ENCODE results near the gene ACY1.

The ACY1 gene

DNA sequence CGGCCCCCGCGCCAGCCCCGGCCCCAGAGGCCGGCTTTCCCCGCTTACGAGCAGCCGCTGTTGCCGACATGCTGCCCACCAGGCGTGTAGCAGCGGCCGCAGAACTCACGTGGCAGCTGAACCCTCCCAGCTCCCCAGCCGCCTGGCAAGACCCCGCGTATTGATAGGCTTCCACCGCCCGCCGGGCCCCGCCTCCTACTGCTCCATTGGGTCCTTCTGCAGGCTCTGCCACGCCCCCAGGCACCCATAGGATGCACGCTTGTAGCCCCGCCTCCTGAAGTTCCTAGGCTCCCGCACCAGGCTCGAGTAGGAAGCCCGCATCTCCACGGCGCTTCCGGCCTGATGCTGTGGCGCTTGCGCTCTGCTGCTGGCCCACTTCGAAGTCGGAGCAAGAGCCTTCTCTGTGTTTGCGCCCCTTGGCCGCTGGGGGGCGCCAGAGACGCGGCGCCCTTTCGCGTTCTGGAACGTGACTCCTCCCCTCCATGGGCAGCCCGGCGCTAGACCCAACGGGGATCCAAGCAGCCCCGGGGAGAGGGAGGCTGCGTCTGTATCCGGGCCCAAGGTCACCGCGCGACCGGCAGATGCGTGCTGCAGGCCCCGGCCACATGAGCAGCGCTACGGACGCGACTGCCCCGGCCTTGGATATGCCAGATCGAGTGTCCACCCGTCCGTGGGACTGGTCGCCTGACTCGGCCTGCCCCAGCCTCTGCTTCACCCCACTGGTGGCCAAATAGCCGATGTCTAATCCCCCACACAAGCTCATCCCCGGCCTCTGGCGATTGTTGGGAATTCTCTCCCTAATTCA, 41.3 kb upstream of the ACY1 start, which contains the start of the genes PARP3 and RRP9:
Gene PARP3, plus strand, starts transcription at position 566 of the 805 bp plus-strand sequence. CDS start 993 bp downstream, outside the sequence.
Gene RRP9, minus strand, starts transcription at position 107 of the 805 bp plus-strand sequence. Its CDS starts 37 bp downstream, at position 70.
- peak within 1 kb of the TSS; percentile 91 for H3K9ac ChIP-seq (ENCODE audit: low read length)
- no peaks in the 10 kb centered on the region for H3F3A ChIP-seq (ENCODE audit: insufficient read depth, low read length)
- DNase-seq: peak; percentile 100
- peak within 1 kb of the TSS; percentile 67 for H2AFZ ChIP-seq (ENCODE audit: low read length)
- H3K36me3 ChIP-seq (replicated peaks; ENCODE audit: insufficient read depth, low read length): no peaks in the 10 kb centered on the region
- H3K27me3 ChIP-seq (replicated peaks; ENCODE audit: insufficient read depth, low read length): no peaks in the 10 kb centered on the region
- no peaks in the 10 kb centered on the region for H3K9me2 ChIP-seq (replicated peaks; ENCODE audit: insufficient read depth, low read length)
- H3K79me2 ChIP-seq (ENCODE audit: low read length): peaks cover 44% of the 10 kb centered on the region
- H3K4me1 ChIP-seq (ENCODE audit: low read length): peaks cover 15% of the 10 kb centered on the region
- H4K20me1 ChIP-seq (ENCODE audit: insufficient read depth, low read length): 0 out of 2 replicates have a peak, but pooled peaks cover 2% of the 10 kb centered on the region
- TF ChIP-seq EZH2phosphoT487 (IDR thresholded peaks at IDR 0.05; ENCODE audit: low read length): no peak
- TF ChIP-seq, protein P1, sequence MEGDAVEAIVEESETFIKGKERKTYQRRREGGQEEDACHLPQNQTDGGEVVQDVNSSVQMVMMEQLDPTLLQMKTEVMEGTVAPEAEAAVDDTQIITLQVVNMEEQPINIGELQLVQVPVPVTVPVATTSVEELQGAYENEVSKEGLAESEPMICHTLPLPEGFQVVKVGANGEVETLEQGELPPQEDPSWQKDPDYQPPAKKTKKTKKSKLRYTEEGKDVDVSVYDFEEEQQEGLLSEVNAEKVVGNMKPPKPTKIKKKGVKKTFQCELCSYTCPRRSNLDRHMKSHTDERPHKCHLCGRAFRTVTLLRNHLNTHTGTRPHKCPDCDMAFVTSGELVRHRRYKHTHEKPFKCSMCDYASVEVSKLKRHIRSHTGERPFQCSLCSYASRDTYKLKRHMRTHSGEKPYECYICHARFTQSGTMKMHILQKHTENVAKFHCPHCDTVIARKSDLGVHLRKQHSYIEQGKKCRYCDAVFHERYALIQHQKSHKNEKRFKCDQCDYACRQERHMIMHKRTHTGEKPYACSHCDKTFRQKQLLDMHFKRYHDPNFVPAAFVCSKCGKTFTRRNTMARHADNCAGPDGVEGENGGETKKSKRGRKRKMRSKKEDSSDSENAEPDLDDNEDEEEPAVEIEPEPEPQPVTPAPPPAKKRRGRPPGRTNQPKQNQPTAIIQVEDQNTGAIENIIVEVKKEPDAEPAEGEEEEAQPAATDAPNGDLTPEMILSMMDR (IDR thresholded peaks at IDR 0.05; ENCODE audit: low read length): peak; percentile 98
- H3K9me3 ChIP-seq (replicated peaks; ENCODE audit: insufficient read depth, low read length): no peaks in the 10 kb centered on the region
- peak within 1 kb of the TSS; percentile 75 for H3K27ac ChIP-seq (ENCODE audit: low read length)
- peak within 1 kb of the TSS; percentile 83 for H3K4me3 ChIP-seq (ENCODE audit: low read length)
- H3K4me2 ChIP-seq (ENCODE audit: low read depth, low read length): peak within 1 kb of the TSS; percentile 95

DNA sequence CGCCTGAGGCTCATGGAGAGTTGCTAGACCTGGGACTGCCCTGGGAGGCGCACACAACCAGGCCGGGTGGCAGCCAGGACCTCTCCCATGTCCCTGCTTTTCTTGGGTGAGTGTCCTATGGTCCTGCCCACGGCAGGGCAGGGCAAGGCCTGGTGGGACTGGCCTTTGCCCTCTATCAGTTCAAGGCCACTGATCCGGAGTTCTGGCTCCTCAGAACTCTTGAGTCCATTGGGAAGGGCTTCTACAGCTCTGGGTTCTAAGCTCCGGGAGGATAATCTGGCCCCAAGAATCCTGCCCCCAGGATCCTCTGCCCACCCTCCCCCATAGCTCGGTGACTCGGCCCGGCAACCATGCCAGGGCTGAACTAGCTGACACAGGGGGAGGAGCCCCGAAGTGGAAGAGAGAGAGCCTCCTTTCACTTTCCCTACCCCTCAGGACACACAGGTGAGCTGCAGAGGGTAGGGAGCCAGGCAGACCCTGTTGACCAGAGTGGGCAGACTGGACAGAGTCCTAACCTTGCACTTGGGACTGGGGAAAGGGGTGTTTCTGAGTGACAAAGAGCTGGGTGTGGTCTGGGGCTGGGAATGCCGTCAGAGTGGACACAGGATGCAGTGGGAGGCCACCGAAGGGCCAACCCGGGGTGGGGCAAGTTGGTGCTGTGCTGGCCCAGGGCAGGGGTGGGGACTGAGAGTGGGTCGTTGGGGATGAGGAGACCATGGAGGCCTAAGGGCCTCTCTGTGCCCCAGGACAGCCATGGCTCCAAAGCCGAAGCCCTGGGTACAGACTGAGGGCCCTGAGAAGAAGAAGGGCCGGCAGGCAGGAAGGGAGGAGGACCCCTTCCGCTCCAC, 40.5 kb upstream of the ACY1 start:
- Histone ChIP-seq H4K20me1 (ENCODE audit: insufficient read depth, low read length) (0 out of 2 replicates have a peak, but pooled peaks cover 2% of the 10 kb centered on the region), H3K4me2 (ENCODE audit: low read depth, low read length) (peak overlapping the region; percentile 95), H3K79me2 (ENCODE audit: low read length) (peaks cover 39% of the 10 kb centered on the region), H3K9me3 (replicated peaks; ENCODE audit: insufficient read depth, low read length) (no peaks in the 10 kb centered on the region), H3K4me1 (ENCODE audit: low read length) (peaks cover 15% of the 10 kb centered on the region), H3K36me3 (replicated peaks; ENCODE audit: insufficient read depth, low read length) (no peaks in the 10 kb centered on the region), H3K9ac (ENCODE audit: low read length) (peak overlapping the region; percentile 91), H3K4me3 (ENCODE audit: low read length) (peak overlapping the region; percentile 75), H3F3A (ENCODE audit: insufficient read depth, low read length) (no peaks in the 10 kb centered on the region), H2AFZ (ENCODE audit: low read length) (peak overlapping the region; percentile 67), H3K27me3 (replicated peaks; ENCODE audit: insufficient read depth, low read length) (no peaks in the 10 kb centered on the region), H3K27ac (ENCODE audit: low read length) (peak overlapping the region; percentile 75), H3K9me2 (replicated peaks; ENCODE audit: insufficient read depth, low read length) (no peaks in the 10 kb centered on the region)
- DNase-seq: peak; percentile 87
- TF ChIP-seq EZH2phosphoT487 (IDR thresholded peaks at IDR 0.05; ENCODE audit: low read length): no peak
- TF ChIP-seq, protein P1 (IDR thresholded peaks at IDR 0.05; ENCODE audit: low read length): no peak
- no peak for TF ChIP-seq EZH2 (optimal IDR thresholded peaks at IDR 0.05; ENCODE audit: low read depth, low read length)

DNA sequence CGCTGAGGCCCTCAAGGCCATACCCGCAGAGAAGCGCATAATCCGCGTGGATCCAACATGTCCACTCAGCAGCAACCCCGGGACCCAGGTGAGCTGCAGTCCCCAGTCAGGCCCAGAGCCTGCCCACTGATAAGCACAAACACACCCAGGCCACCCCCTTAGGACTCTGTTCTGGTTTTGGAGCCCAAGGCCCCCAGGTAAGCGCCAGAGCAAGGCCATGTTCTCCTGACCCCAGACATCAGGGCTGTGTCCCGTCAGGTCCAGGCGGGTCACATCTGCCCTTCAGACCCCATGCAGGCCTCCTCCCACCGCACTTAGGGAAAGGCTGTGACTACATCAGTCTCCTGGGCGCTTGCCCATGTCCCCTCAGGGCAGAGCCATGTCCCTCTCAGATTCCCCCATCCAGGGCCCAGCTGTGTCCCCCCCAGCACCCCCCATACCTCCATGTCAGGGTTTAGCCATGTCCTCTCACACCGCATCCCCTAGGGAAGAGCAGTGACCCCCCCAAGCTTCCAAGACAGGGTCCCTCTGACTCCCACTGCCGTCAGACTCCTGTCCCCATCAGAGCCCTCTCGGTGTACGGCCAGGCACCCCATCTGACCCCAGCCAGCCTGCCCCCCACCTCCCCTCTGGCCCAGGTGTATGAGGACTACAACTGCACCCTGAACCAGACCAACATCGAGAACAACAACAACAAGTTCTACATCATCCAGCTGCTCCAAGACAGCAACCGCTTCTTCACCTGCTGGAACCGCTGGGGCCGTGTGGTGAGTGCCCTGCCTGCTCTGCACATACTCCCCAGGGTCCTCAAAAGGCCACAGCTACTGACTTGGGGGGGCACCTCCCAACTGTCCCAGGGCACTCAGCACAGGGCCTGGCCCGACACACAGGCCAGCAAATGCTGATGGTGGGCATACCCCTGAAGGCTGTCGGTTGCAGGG, 39.6 kb upstream of the ACY1 start:
- no peak overlapping the region; the same call in 1 of the 2 replicates for H3K9ac ChIP-seq (ENCODE audit: low read length)

More for the DNA sequence above, 39.6 kb upstream of the ACY1 start:
- no peak overlapping the region for H3K27ac ChIP-seq (ENCODE audit: low read length)
- H3K27me3 ChIP-seq (replicated peaks; ENCODE audit: insufficient read depth, low read length): no peaks in the 10 kb centered on the region
- H3K4me3 ChIP-seq (ENCODE audit: low read length): no peak overlapping the region
- no peak overlapping the region for H3K4me2 ChIP-seq (ENCODE audit: low read depth, low read length)
- H4K20me1 ChIP-seq (ENCODE audit: insufficient read depth, low read length): 0 out of 2 replicates have a peak, but pooled peaks cover 2% of the 10 kb centered on the region
- no peaks in the 10 kb centered on the region for H3K36me3 ChIP-seq (replicated peaks; ENCODE audit: insufficient read depth, low read length)
- TF ChIP-seq EZH2phosphoT487 (IDR thresholded peaks at IDR 0.05; ENCODE audit: low read length) (no peak), EZH2 (optimal IDR thresholded peaks at IDR 0.05; ENCODE audit: low read depth, low read length) (no peak)
- TF ChIP-seq, protein P1 (IDR thresholded peaks at IDR 0.05; ENCODE audit: low read length): no peak
- H3F3A ChIP-seq (ENCODE audit: insufficient read depth, low read length): no peaks in the 10 kb centered on the region
- H3K9me3 ChIP-seq (replicated peaks; ENCODE audit: insufficient read depth, low read length): no peaks in the 10 kb centered on the region
- H2AFZ ChIP-seq (ENCODE audit: low read length): no peak overlapping the region
- no peak for DNase-seq
- H3K79me2 ChIP-seq (ENCODE audit: low read length): peaks cover 30% of the 10 kb centered on the region
- H3K4me1 ChIP-seq (ENCODE audit: low read length): peaks cover 15% of the 10 kb centered on the region
- no peaks in the 10 kb centered on the region for H3K9me2 ChIP-seq (replicated peaks; ENCODE audit: insufficient read depth, low read length)

Measured in MM.1S (cell line).